Left forelimb (tissue), 1 donor: ENCODE data around the gene IKZF4.

ENCODE experiments used
- DNase-seq: peaks from one replicate; pipeline ENCODE4 v3.0.0-alpha.2; 2018; ENCODE audit warnings: low spot score

IKZF4 gene

DNA sequence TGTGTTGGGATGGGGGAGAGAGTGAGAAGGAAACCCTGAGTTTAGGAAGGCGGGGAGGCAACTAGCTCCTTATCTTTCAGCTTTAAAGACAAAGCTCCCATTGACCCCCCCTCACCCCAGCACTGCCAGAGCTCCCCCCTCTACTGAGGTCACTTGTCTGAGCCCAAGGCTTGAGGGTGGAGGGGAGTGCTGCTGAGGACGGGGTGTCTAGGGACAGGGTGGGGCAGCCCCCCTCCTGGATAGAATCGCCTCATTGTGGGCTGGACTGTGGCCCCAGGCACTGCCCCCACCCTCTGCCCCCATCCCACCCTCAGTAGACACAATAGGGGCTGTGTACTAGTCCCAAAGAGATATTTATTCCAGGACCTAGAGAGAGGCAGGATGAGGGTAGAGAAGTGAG lies 62.1 kb downstream of the IKZF4 start:
- no peak for DNase-seq

DNA sequence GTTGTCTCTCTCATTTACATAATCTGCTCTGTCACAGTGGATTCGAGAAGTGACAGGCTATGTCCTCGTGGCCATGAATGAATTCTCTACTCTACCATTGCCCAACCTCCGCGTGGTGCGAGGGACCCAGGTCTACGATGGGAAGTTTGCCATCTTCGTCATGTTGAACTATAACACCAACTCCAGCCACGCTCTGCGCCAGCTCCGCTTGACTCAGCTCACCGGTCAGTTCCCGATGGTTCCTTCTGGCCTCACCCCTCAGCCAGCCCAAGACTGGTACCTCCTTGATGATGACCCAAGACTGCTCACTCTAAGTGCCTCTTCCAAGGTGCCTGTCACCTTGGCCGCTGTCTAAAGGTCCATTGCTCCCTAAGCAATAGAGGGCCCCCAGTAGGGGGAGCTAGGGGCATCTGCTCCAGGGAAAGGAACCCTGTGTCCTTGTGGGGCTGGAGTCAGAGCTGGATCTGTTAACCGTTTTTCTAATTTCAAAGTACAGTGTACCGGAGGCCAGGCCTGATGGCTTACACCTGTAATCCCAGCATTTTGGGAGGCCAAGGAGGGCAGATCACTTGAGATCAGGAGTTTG lies 64.2 kb downstream of the IKZF4 start:
- DNase-seq, result no peak

DNA sequence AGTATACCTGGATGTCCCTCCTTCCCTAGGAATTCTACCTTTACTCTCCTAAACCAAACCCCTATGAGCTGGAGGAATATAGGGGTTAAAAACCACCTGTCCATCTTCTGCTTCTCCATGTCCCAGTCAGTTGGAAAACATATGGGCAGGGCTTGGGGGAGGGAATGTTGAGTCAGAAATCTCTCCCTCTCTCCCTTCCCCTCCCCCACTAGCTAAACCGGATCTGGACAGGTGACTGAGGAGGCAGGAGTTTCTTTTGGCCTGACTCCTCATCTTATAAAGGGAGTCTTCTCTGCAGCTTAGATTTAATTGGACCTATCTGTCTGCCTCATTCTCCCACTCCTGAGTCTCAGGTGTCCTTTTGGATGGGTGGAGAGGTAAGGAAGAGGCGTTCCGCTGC lies 65.3 kb downstream of the IKZF4 start:
- DNase-seq, result no peak

DNA sequence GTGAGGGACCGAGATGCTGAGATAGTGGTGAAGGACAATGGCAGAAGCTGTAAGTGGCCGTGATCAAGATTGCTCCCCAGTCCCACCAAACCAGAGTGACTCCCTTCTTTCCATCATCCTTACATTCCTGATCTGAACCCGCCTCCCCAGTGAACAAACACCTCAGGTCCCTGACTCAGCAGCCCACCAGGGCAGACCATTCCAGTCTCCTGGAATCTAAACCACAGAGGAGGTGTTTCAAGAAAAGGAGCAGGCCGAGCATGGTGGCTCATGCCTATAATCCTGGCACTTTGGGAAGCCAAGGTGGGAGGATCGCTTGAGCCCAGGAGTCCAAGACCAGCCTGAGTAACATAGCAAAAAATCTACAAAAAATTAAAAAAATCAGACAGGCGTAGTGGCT lies 65.8 kb downstream of the IKZF4 start:
- no peak for DNase-seq

DNA sequence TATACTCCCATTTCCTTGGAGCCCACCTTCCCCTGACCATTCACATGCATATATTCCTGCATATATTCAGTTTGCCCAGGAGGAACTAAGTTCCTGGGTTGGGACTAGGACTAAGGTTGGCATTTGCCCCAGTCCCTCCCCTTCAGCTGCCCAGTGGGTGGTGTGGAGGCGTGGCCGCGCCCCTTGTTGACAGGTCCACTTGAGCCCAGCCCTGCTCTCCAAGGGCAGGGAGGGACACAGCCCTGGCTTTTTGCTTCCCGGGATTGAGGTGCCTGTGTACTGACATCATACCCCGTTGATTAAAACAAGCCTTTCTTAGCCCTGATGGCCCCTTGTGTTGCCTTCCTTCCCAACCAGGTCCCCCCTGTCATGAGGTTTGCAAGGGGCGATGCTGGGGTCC lies 66.4 kb downstream of the IKZF4 start:
- no peak for DNase-seq
